OCI-LY7 (cell line): ENCODE measurements around the gene NME9. TPM values are rescaled to one million over a fixed set of nuclear protein-coding genes. Genes with fewer than 3 reads are reported as not detected.

ENCODE experiments used
- BruUV-seq: library from RNA; stranded (reverse); fragments of 400-500 nt; replicated peaks from 2 replicates; lab custom pipeline; 2021; lab: Mats Ljungman, UMichigan
- CTCF ChIA-PET: fragments of 300-600 bp; sonication (Branson Sonifier 250); formaldehyde crosslinking; loops from one replicate; lab custom pipeline; 2022; ENCODE audit warnings: antibody characterized with exemption; ENCODE audit not compliant: unreplicated experiment; lab: Charles Lee
- POLR2A ChIA-PET: fragments of 300-600 bp; sonication (Branson Sonifier 250); formaldehyde crosslinking; loops from one replicate; lab custom pipeline; 2022; ENCODE audit warnings: antibody characterized with exemption; lab: Charles Lee
- DNase-seq: peaks from one replicate; pipeline ENCODE4 v3.0.0-alpha.2; 2015; ENCODE audit warnings: low spot score
- H2AFZ ChIP-seq: fragments of 200-600 bp; sonication (generic), shearing (Covaris generic); 2 replicates; pipeline ENCODE4 v1.6.1; 2014; ENCODE audit warnings: mild to moderate bottlenecking, antibody characterized with exemption, low read length, moderate library complexity
- H3K27ac ChIP-seq: fragments of 200-600 bp; sonication (generic); 2 replicates; pipeline ENCODE4 v1.5.1; 2014; ENCODE audit warnings: mixed run types, low read depth, mild to moderate bottlenecking, moderate library complexity, low read length, inconsistent platforms; ENCODE audit not compliant: poor library complexity, severe bottlenecking
- H3K36me3 ChIP-seq: fragments of 200-600 bp; sonication (generic); 2 replicates; pipeline ENCODE4 v1.6.1; 2014; ENCODE audit warnings: mild to moderate bottlenecking, antibody characterized with exemption, low read length, moderate library complexity, mixed read lengths; ENCODE audit not compliant: insufficient read depth
- H3K4me1 ChIP-seq: fragments of 200-600 bp; sonication (generic); 2 replicates; pipeline ENCODE4 v1.5.1; 2014; ENCODE audit warnings: mild to moderate bottlenecking, low read length; ENCODE audit not compliant: insufficient read depth, poor library complexity, severe bottlenecking
- H3K4me2 ChIP-seq: fragments of 200-600 bp; sonication (generic); 2 replicates; pipeline ENCODE4 v1.6.1; 2014; ENCODE audit warnings: mild to moderate bottlenecking, low read length
- H3K4me3 ChIP-seq: fragments of 200-600 bp; sonication (generic); 2 replicates; pipeline ENCODE4 v1.5.1; 2014; ENCODE audit warnings: mild to moderate bottlenecking, low read depth, low read length; ENCODE audit not compliant: poor library complexity, severe bottlenecking
- H3K79me2 ChIP-seq: fragments of 200-600 bp; sonication (generic); 2 replicates; pipeline ENCODE4 v1.6.1; 2016; ENCODE audit warnings: low read depth, mild to moderate bottlenecking, low read length, moderate library complexity, mixed read lengths; ENCODE audit not compliant: insufficient read depth
- H3K9me2 ChIP-seq: fragments of 200-600 bp; sonication (generic); 2 replicates; pipeline ENCODE4 v1.6.1; 2016; ENCODE audit warnings: mild to moderate bottlenecking, low read length, mixed read lengths; ENCODE audit not compliant: insufficient read depth
- H3K9me3 ChIP-seq: fragments of 200-600 bp; sonication (generic); 2 replicates; pipeline ENCODE4 v1.6.1; 2014; ENCODE audit warnings: mild to moderate bottlenecking, mixed run types, low read length, mixed read lengths
- H4K20me1 ChIP-seq: fragments of 200-600 bp; sonication (generic); 2 replicates; pipeline ENCODE4 v1.6.1; 2014; ENCODE audit warnings: mild to moderate bottlenecking, antibody characterized with exemption, low read length, moderate library complexity, mixed read lengths; ENCODE audit not compliant: insufficient read depth
- EZH2phosphoT487 ChIP-seq: fragments of 200-600 bp; sonication (generic); IDR thresholded peaks from 2 replicates; pipeline ENCODE4 v1.6.1; 2018; ENCODE audit warnings: low read depth, borderline replicate concordance, mild to moderate bottlenecking, mixed run types, antibody characterized with exemption, low read length, moderate library complexity, mixed read lengths
- intact Hi-C: fragments of 100-400 bp; cut with micrococcal nuclease; formaldehyde crosslinking; loops from one replicate; pipeline ENCODE4 v1.10.0; 2022; ENCODE audit not compliant: unreplicated experiment
- total RNA-seq, 2 experiments: library from RNA; depleted of rRNA in 1 of 2; stranded (reverse); fragments of >200 nt in 1 of 2; shearing (Covaris generic) in 1 of 2; gene quantifications; 2 replicates each; pipeline ENCODE4 v1.2.3, GENCODE V29; 2014 to 2022
- TF ChIP-seq, protein P1 (sequence below): fragments of 200-600 bp; sonication (generic); conservative IDR thresholded peaks from 2 replicates; pipeline ENCODE4 v1.5.1; 2014; ENCODE audit warnings: mild to moderate bottlenecking, antibody characterized with exemption, low read length, moderate library complexity, mixed read lengths

Gene NME9
- total RNA-seq, 2 experiments from 2014 or later, result not detected

DNA sequence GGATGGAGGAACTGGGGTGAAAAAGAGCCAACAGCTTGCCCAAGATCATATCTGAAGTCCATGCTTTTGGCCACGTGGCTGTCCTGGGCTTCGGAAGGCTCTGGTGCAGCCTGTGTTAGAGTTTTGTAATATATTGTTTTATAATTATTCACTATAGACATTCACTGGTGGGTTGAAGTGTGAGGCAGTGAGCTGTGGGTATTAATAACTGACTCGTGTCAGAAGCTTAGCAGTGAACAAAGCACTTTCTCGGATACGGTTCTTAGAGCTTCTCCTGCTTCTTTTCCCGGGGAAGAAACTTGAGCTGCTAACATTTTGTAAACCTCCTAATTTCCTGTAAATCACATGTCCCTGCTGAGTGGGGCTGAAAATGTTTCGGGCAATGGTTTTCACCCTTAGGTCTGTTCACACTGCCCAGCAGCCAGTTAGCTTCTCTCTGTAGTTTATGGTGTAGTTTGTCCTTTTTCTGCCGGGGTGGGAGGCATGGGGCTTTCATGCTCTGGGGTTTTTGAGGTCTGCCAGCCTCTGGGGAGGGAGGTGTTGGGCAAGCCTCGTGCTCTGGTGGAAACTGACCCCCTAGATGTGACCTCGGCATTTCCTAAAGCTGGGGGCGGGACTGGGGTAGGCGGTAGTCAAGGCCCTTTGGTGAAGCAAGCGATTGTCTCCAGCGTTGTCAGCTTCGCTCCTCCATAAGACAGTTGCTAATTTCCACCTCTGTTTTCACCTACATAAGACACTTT is 20.4 kb upstream of the NME9 start:
- Histone ChIP-seq H3K4me3 (no peak overlapping the region), H2AFZ (no peak overlapping the region), H3K4me1 (no peaks in the 10 kb centered on the region), H3K79me2 (no peaks in the 10 kb centered on the region), H3K4me2 (no peak overlapping the region), H3K36me3 (no peaks in the 10 kb centered on the region), H3K27ac (no peak overlapping the region), H4K20me1 (no peaks in the 10 kb centered on the region), H3K9me3 (no peaks in the 10 kb centered on the region), H3K9me2 (no peaks in the 10 kb centered on the region)
- ChIA-PET POLR2A (interaction anchor here (0.6 to 1.3 kb wide), 5 partner anchors 13 to 163 kb away, joined by 3 read pairs; no protein-coding TSS in a partner anchor), CTCF (no interaction called here)
- no peak for TF ChIP-seq EZH2phosphoT487
- TF ChIP-seq, protein P1, sequence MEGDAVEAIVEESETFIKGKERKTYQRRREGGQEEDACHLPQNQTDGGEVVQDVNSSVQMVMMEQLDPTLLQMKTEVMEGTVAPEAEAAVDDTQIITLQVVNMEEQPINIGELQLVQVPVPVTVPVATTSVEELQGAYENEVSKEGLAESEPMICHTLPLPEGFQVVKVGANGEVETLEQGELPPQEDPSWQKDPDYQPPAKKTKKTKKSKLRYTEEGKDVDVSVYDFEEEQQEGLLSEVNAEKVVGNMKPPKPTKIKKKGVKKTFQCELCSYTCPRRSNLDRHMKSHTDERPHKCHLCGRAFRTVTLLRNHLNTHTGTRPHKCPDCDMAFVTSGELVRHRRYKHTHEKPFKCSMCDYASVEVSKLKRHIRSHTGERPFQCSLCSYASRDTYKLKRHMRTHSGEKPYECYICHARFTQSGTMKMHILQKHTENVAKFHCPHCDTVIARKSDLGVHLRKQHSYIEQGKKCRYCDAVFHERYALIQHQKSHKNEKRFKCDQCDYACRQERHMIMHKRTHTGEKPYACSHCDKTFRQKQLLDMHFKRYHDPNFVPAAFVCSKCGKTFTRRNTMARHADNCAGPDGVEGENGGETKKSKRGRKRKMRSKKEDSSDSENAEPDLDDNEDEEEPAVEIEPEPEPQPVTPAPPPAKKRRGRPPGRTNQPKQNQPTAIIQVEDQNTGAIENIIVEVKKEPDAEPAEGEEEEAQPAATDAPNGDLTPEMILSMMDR, result no peak
- no TSS peak for BruUV-seq
- no peak for DNase-seq
- intact Hi-C loops, result no loop called here

DNA sequence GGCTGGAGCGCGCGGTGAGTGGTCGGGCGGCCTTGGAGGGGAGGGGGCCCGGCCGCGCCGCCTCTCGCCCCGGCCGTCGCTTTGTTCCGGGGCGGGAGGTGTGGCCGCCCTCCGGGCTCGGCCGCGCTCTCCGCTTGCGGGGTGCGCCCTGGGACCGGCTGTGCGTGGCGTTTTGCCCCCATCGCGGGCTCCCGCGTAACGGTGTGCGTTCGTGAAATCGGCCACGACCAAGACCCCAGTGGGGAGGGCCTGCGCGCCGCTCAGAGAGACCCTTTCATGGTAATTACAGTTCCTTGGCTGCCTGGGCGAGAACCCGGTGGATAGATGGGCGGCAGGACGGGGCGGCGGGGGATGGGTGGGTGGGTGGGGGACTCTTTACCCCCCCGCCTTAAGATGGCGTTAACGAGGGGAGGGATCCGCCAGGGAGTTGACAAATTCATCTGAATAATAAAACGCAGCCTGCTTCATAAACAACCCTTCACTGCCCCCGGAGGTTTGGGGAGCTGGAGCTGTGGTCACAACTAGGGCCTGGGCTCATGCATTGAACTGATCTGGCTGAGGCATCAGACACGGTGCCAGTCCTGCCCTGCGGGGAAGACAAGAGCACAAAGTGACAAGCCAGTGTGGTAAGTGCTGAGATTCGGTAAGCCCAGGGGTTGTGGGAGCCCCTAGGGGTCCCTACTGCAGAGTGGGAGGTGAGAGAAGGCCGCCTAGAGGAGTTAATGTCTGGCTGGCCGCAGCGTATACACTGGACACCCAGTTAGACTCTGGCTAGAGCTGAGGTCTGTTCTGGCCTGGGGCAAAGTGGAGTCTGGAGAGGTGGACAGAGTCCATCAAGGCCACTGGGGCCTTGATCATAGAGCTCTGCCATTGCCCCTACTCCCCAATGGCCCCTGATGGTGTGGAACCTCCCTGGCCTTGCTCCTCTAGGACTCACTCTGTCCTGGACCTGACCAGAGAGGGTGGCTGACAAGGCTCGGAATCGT is 19.4 kb upstream of the NME9 start:
- Histone ChIP-seq H3K79me2 (no peaks in the 10 kb centered on the region), H3K4me3 (no peak overlapping the region), H2AFZ (no peak overlapping the region), H4K20me1 (no peaks in the 10 kb centered on the region), H3K36me3 (no peaks in the 10 kb centered on the region), H3K9me3 (no peaks in the 10 kb centered on the region), H3K4me1 (no peaks in the 10 kb centered on the region), H3K27ac (no peak overlapping the region), H3K9me2 (no peaks in the 10 kb centered on the region), H3K4me2 (no peak overlapping the region)
- no peak for DNase-seq
- TF ChIP-seq EZH2phosphoT487, result no peak
- TF ChIP-seq, protein P1, result no peak
- ChIA-PET CTCF (no interaction called here), POLR2A (interaction anchor here (1.1 kb wide), 2 partner anchors 15 to 162 kb away, joined by 3 read pairs; no protein-coding TSS in a partner anchor)
- no TSS peak for BruUV-seq
- intact Hi-C loops, result no loop called here
